Kasumi-1 (cell line): ENCODE results near the gene ZNF226.
"Not testable (repeated sequence)": the region's sequence is repeated elsewhere in the genome, so short reads cannot be mapped to it uniquely, and the experiment has no call there.

Source experiments
- DNase-seq, 2 experiments: peaks; one replicate each; lab custom pipeline; 2025; lab: John Stamatoyannopoulos, UW

The ZNF226 gene

GRCh38 chr19:44212250-44212865 lies 47.5 kb downstream of the ZNF226 start, which contains the start of gene ZNF227:
ZNF227 (plus strand) TSS chr19:44212532; CDS start chr19:44217793, 5,261 bp downstream.
- DNase-seq = peak; percentile 85 to 87

- DNase-seq = peak in 1 of 2 experiments; percentile 45
Observed at GRCh38 chr19:44212866-44213346, 48.0 kb downstream of the ZNF226 start.

GRCh38 chr19:44219926-44220325 lies 55.0 kb downstream of the ZNF226 start:
- not testable (repeated sequence) for DNase-seq

GRCh38 chr19:44220761-44221160 lies 55.9 kb downstream of the ZNF226 start:
- not testable (repeated sequence) for DNase-seq

GRCh38 chr19:44221291-44221690 lies 56.4 kb downstream of the ZNF226 start:
- not testable (repeated sequence) for DNase-seq
